ENCODE measurements around the gene C1orf159. TPM values are rescaled to one million over a fixed set of nuclear protein-coding genes. Genes with fewer than 3 reads are reported as not detected.

C1orf159 gene
- total RNA-seq, 1 donor from 2014 or later: 2.1 TPM

- H3K27ac ChIP-seq (ENCODE audit: low read depth, low read length): no peak overlapping the region
- peaks cover 38 to 61% (median 56%) of the 10 kb centered on the region in 3 donors for H3K27me3 ChIP-seq (ENCODE audit: control insufficient read depth in 3 of 3, insufficient read depth in 3 of 3, low read length in 3 of 3)
- H3K9ac ChIP-seq (ENCODE audit: low read depth in 1 of 3, low read length in 3 of 3): no peak overlapping the region
- H3K36me3 ChIP-seq (ENCODE audit: control insufficient read depth in 3 of 3, insufficient read depth in 3 of 3, low read length in 3 of 3): no peaks in the 10 kb centered on the region
- no peaks in the 10 kb centered on the region for H3K9me3 ChIP-seq (ENCODE audit: control insufficient read depth in 3 of 3, low read length in 3 of 3)
- peaks cover 4 to 12% (median 6%) of the 10 kb centered on the region in 3 donors for H3K4me1 ChIP-seq (ENCODE audit: control insufficient read depth in 3 of 3, insufficient read depth in 3 of 3, low read length in 3 of 3)
- no peak overlapping the region for H3K4me3 ChIP-seq (ENCODE audit: low read length in 3 of 3)
These were observed 41.2 kb downstream of the C1orf159 start for GRCh38 chr1:1074631-1075147.

GRCh38 chr1:1073743-1074587 lies 41.9 kb downstream of the C1orf159 start, which contains the start of gene RNF223:
RNF223 (minus strand) TSS chr1:1074306; CDS start chr1:1072566, 1,740 bp downstream.
- H3K9ac ChIP-seq (ENCODE audit: low read depth in 1 of 3, low read length in 3 of 3): no peak within 1 kb of the TSS
- no peak within 1 kb of the TSS for H3K27ac ChIP-seq (ENCODE audit: low read depth, low read length)
- peaks cover 41 to 66% (median 58%) of the 10 kb centered on the region in 3 donors for H3K27me3 ChIP-seq (ENCODE audit: control insufficient read depth in 3 of 3, insufficient read depth in 3 of 3, low read length in 3 of 3)
- peaks cover 0 to 11% (median 4%) of the 10 kb centered on the region in 3 donors for H3K4me1 ChIP-seq (ENCODE audit: control insufficient read depth in 3 of 3, insufficient read depth in 3 of 3, low read length in 3 of 3)
- H3K36me3 ChIP-seq (ENCODE audit: control insufficient read depth in 3 of 3, insufficient read depth in 3 of 3, low read length in 3 of 3): no peaks in the 10 kb centered on the region
- H3K4me3 ChIP-seq (ENCODE audit: low read length in 3 of 3): no peak within 1 kb of the TSS
- H3K9me3 ChIP-seq (ENCODE audit: control insufficient read depth in 3 of 3, low read length in 3 of 3): no peaks in the 10 kb centered on the region

- H3K27ac ChIP-seq (ENCODE audit: low read depth, low read length): no peak overlapping the region
- peaks cover 45 to 71% (median 62%) of the 10 kb centered on the region in 3 donors for H3K27me3 ChIP-seq (ENCODE audit: control insufficient read depth in 3 of 3, insufficient read depth in 3 of 3, low read length in 3 of 3)
- H3K36me3 ChIP-seq (ENCODE audit: control insufficient read depth in 3 of 3, insufficient read depth in 3 of 3, low read length in 3 of 3): no peaks in the 10 kb centered on the region
- peaks cover 0 to 14% (median 7%) of the 10 kb centered on the region in 3 donors for H3K4me1 ChIP-seq (ENCODE audit: control insufficient read depth in 3 of 3, insufficient read depth in 3 of 3, low read length in 3 of 3)
- no peak overlapping the region for H3K9ac ChIP-seq (ENCODE audit: low read depth in 1 of 3, low read length in 3 of 3)
- no peak overlapping the region for H3K4me3 ChIP-seq (ENCODE audit: low read length in 3 of 3)
- no peaks in the 10 kb centered on the region for H3K9me3 ChIP-seq (ENCODE audit: control insufficient read depth in 3 of 3, low read length in 3 of 3)
These were observed 42.8 kb downstream of the C1orf159 start for GRCh38 chr1:1072849-1073742.

- Histone ChIP-seq H3K27me3 (ENCODE audit: control insufficient read depth in 3 of 3, insufficient read depth in 3 of 3, low read length in 3 of 3) (peaks cover 52 to 78% (median 70%) of the 10 kb centered on the region in 3 donors), H3K4me1 (ENCODE audit: control insufficient read depth in 3 of 3, insufficient read depth in 3 of 3, low read length in 3 of 3) (peaks cover 0 to 20% (median 11%) of the 10 kb centered on the region in 3 donors), H3K36me3 (ENCODE audit: control insufficient read depth in 3 of 3, insufficient read depth in 3 of 3, low read length in 3 of 3) (no peaks in the 10 kb centered on the region), H3K9ac (ENCODE audit: low read depth in 1 of 3, low read length in 3 of 3) (no peak overlapping the region), H3K9me3 (ENCODE audit: control insufficient read depth in 3 of 3, low read length in 3 of 3) (no peaks in the 10 kb centered on the region), H3K27ac (ENCODE audit: low read depth, low read length) (no peak overlapping the region), H3K4me3 (ENCODE audit: low read length in 3 of 3) (no peak overlapping the region)
These were observed 43.5 kb downstream of the C1orf159 start for GRCh38 chr1:1072299-1072848.

- H3K4me3 ChIP-seq (ENCODE audit: low read length in 3 of 3): no peak overlapping the region
- peaks cover 0 to 21% (median 11%) of the 10 kb centered on the region in 3 donors for H3K4me1 ChIP-seq (ENCODE audit: control insufficient read depth in 3 of 3, insufficient read depth in 3 of 3, low read length in 3 of 3)
- no peaks in the 10 kb centered on the region for H3K36me3 ChIP-seq (ENCODE audit: control insufficient read depth in 3 of 3, insufficient read depth in 3 of 3, low read length in 3 of 3)
- no peak overlapping the region for H3K27ac ChIP-seq (ENCODE audit: low read depth, low read length)
- no peaks in the 10 kb centered on the region for H3K9me3 ChIP-seq (ENCODE audit: control insufficient read depth in 3 of 3, low read length in 3 of 3)
- H3K9ac ChIP-seq (ENCODE audit: low read depth in 1 of 3, low read length in 3 of 3): no peak overlapping the region
- H3K27me3 ChIP-seq (ENCODE audit: control insufficient read depth in 3 of 3, insufficient read depth in 3 of 3, low read length in 3 of 3): peaks cover 55 to 83% (median 76%) of the 10 kb centered on the region in 3 donors
These were observed 44.2 kb downstream of the C1orf159 start for GRCh38 chr1:1071486-1072298.

- no peaks in the 10 kb centered on the region for H3K9me3 ChIP-seq (ENCODE audit: control insufficient read depth in 3 of 3, low read length in 3 of 3)
- no peaks in the 10 kb centered on the region for H3K36me3 ChIP-seq (ENCODE audit: control insufficient read depth in 3 of 3, insufficient read depth in 3 of 3, low read length in 3 of 3)
- H3K27ac ChIP-seq (ENCODE audit: low read depth, low read length): no peak overlapping the region
- peaks cover 57 to 81% (median 78%) of the 10 kb centered on the region in 3 donors for H3K27me3 ChIP-seq (ENCODE audit: control insufficient read depth in 3 of 3, insufficient read depth in 3 of 3, low read length in 3 of 3)
- peaks cover 0 to 21% (median 11%) of the 10 kb centered on the region in 3 donors for H3K4me1 ChIP-seq (ENCODE audit: control insufficient read depth in 3 of 3, insufficient read depth in 3 of 3, low read length in 3 of 3)
- no peak overlapping the region for H3K4me3 ChIP-seq (ENCODE audit: low read length in 3 of 3)
- H3K9ac ChIP-seq (ENCODE audit: low read depth in 1 of 3, low read length in 3 of 3): no peak overlapping the region
These were observed 45.9 kb downstream of the C1orf159 start for GRCh38 chr1:1069711-1070676.

GRCh38 chr1:1069056-1069710 lies 46.7 kb downstream of the C1orf159 start:
- Histone ChIP-seq H3K27ac (ENCODE audit: low read depth, low read length) (no peak overlapping the region), H3K9ac (ENCODE audit: low read depth in 1 of 3, low read length in 3 of 3) (no peak overlapping the region), H3K4me1 (ENCODE audit: control insufficient read depth in 3 of 3, insufficient read depth in 3 of 3, low read length in 3 of 3) (peaks cover 0 to 22% (median 12%) of the 10 kb centered on the region in 3 donors), H3K36me3 (ENCODE audit: control insufficient read depth in 3 of 3, insufficient read depth in 3 of 3, low read length in 3 of 3) (no peaks in the 10 kb centered on the region), H3K27me3 (ENCODE audit: control insufficient read depth in 3 of 3, insufficient read depth in 3 of 3, low read length in 3 of 3) (peaks cover 54 to 76% (median 74%) of the 10 kb centered on the region in 3 donors), H3K4me3 (ENCODE audit: low read length in 3 of 3) (peak overlapping the region; percentile 48 to 70 (median 67)), H3K9me3 (ENCODE audit: control insufficient read depth in 3 of 3, low read length in 3 of 3) (no peaks in the 10 kb centered on the region)

GRCh38 chr1:1068517-1069055 lies 47.3 kb downstream of the C1orf159 start:
- no peaks in the 10 kb centered on the region for H3K9me3 ChIP-seq (ENCODE audit: control insufficient read depth in 3 of 3, low read length in 3 of 3)
- peak overlapping the region in 1 of 3 donors; percentile 8 for H3K9ac ChIP-seq (ENCODE audit: low read depth in 1 of 3, low read length in 3 of 3)
- no peaks in the 10 kb centered on the region for H3K36me3 ChIP-seq (ENCODE audit: control insufficient read depth in 3 of 3, insufficient read depth in 3 of 3, low read length in 3 of 3)
- no peak overlapping the region for H3K4me3 ChIP-seq (ENCODE audit: low read length in 3 of 3)
- no peak overlapping the region for H3K27ac ChIP-seq (ENCODE audit: low read depth, low read length)
- peaks cover 0 to 22% (median 15%) of the 10 kb centered on the region in 3 donors for H3K4me1 ChIP-seq (ENCODE audit: control insufficient read depth in 3 of 3, insufficient read depth in 3 of 3, low read length in 3 of 3)
- peaks cover 54 to 76% (median 75%) of the 10 kb centered on the region in 3 donors for H3K27me3 ChIP-seq (ENCODE audit: control insufficient read depth in 3 of 3, insufficient read depth in 3 of 3, low read length in 3 of 3)
